ENCODE data around the gene SUCLG2.

DNA sequence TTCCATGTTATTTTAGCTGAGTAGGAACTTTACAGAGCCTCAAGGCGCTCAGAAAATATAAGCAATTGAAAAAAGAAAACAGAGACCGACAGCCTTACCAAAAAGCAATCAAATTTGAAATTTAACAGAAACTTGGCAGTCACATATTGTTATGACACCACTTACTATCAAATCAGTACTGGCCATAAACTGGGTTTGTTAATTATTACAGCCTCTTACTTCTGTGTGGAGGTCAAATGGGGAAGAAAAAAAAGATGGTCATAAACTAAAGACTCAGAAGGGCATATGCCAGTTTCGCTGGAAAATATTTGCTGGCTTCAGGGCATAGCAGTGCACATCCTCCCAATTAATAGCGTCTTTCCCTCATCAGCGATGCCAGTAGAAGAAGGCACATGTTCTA is 45.5 kb upstream of the SUCLG2 start:
- no peak for TF ChIP-seq POLR2A (IDR thresholded peaks at IDR 0.05)
- TF ChIP-seq CTCF (IDR thresholded peaks at IDR 0.05) = no peak

Measured in body of pancreas (tissue), 4 donors.